A549 (cell line): ENCODE data around the gene RAPH1. TPM values are rescaled to one million over a fixed set of nuclear protein-coding genes. Genes with fewer than 3 reads are reported as not detected.

ENCODE experiments used
- ATAC-seq, 2 experiments: fragments of 200-7000 bp in 1 of 2; fragments of >200 bp in 1 of 2; cut with Nextera tagmentation in 1 of 2; cut with Tn5 transposase in 1 of 2; 3 replicates each; pipeline versions ENCODE4 v1.8.0 to v1.9.1; 2018 to 2020; ENCODE audit warnings: mild to moderate bottlenecking in 1 of 2, moderate library complexity in 1 of 2
- CTCF ChIA-PET: fragments of 300-600 bp; sonication (Branson Sonifier 250); formaldehyde crosslinking; extraction: SDS; loops from one replicate; lab custom pipeline; 2021; ENCODE audit warnings: antibody characterized with exemption, inconsistent platforms; lab: Yijun Ruan, JAX
- POLR2A ChIA-PET: fragments of 350-600 bp; formaldehyde crosslinking; extraction: SDS; loops from one replicate; lab custom pipeline; 2021; ENCODE audit warnings: antibody characterized with exemption, inconsistent platforms; lab: Yijun Ruan, JAX
- DNase-seq, 2 experiments: peaks; one replicate each; pipeline versions ENCODE4 v3.0.0 to v3.0.0-alpha.2; 2011 to 2016; ENCODE audit warnings: low read depth in 1 of 2, low spot score in 1 of 2
- FAIRE-seq: peaks from 2 replicates; lab custom pipeline; 2011; peaks lifted over from hg19 to GRCh38; lab: Jason Lieb, UNC
- H3K27ac ChIP-seq, 2 experiments: fragments of >200 bp; sonication (Bioruptor Twin); formaldehyde crosslinking; 3 replicates each; pipeline ENCODE4 v1.5.1; 2016 to 2017
- H3K4me1 ChIP-seq: fragments of >200 bp; sonication (Bioruptor Twin); formaldehyde crosslinking; 3 replicates; pipeline ENCODE4 v1.6.1; 2016
- H3K4me2 ChIP-seq: fragments of >200 bp; sonication (Bioruptor Twin); formaldehyde crosslinking; 3 replicates; pipeline ENCODE4 v1.6.1; 2016
- H3K4me3 ChIP-seq: fragments of >200 bp; sonication (Bioruptor Twin); formaldehyde crosslinking; 3 replicates; pipeline ENCODE4 v1.5.1; 2016
- H3K9me3 ChIP-seq: fragments of >200 bp; sonication (Bioruptor Twin); formaldehyde crosslinking; 3 replicates; pipeline ENCODE4 v1.6.1; 2016
- CBX2 ChIP-seq: fragments of 200-600 bp; sonication (generic); IDR thresholded peaks from 2 replicates; pipeline ENCODE4 v1.6.1; 2016; ENCODE audit warnings: low read depth, mild to moderate bottlenecking, borderline replicate concordance
- CEBPB ChIP-seq, 2 experiments: fragments of >200 bp in 1 of 2; sonication (Bioruptor Twin) in 1 of 2; formaldehyde crosslinking in 1 of 2; IDR thresholded peaks; 2 replicates each; pipeline ENCODE4 v1.6.1; 2012 to 2016
- CHD4 ChIP-seq: fragments of 200-600 bp; sonication (generic); IDR thresholded peaks from 2 replicates; pipeline ENCODE4 v1.6.1; 2016; ENCODE audit warnings: antibody characterized with exemption, mild to moderate bottlenecking, borderline replicate concordance
- CTCF ChIP-seq: fragments of >200 bp; sonication (Bioruptor Twin); formaldehyde crosslinking; IDR thresholded peaks from 3 replicates; pipeline ENCODE4 v1.5.1; 2016
- EHMT2 ChIP-seq: fragments of 200-600 bp; sonication (generic); IDR thresholded peaks from 2 replicates; pipeline ENCODE4 v1.6.1; 2016; ENCODE audit warnings: antibody characterized with exemption, low read depth, mild to moderate bottlenecking, moderate library complexity
- ELK1 ChIP-seq: fragments of 150-350 bp; IDR thresholded peaks from 2 replicates; pipeline ENCODE4 v1.6.1; 2014; ENCODE audit warnings: low read depth, mild to moderate bottlenecking, low read length
- EP300 ChIP-seq, 2 experiments: fragments of >200 bp; sonication (Bioruptor Twin); formaldehyde crosslinking; IDR thresholded peaks; 2 replicates in 1 of 2; 3 replicates in 1 of 2; pipeline ENCODE4 v1.6.1; 2016 to 2017
- FOSL2 ChIP-seq, 2 experiments: fragments of 450-650 bp in 1 of 2; fragments of >200 bp in 1 of 2; sonication (Bioruptor Twin) in 1 of 2; formaldehyde crosslinking; IDR thresholded peaks; 2 replicates each; pipeline versions ENCODE4 v1.5.0 to v1.6.1; 2016 to 2020; ENCODE audit warnings: mild to moderate bottlenecking in 1 of 2, moderate library complexity in 1 of 2
- GATA3 ChIP-seq: IDR thresholded peaks from 2 replicates; pipeline ENCODE4 v1.6.1; 2012; ENCODE audit warnings: borderline replicate concordance
- HDAC2 ChIP-seq: fragments of 200-600 bp; sonication (generic); IDR thresholded peaks from 2 replicates; pipeline ENCODE4 v1.6.1; 2016
- HOXB5 ChIP-seq: fragments of 250-450 bp; sonication (Bioruptor Pico); IDR thresholded peaks from 2 replicates; pipeline ENCODE4 v1.5.0; 2020; ENCODE audit warnings: mild to moderate bottlenecking, moderate library complexity
- JUN ChIP-seq, 2 experiments: fragments of >200 bp; sonication (Bioruptor Twin); formaldehyde crosslinking; IDR thresholded peaks; 2 replicates in 1 of 2; 3 replicates in 1 of 2; pipeline ENCODE4 v1.6.1; 2016 to 2017
- JUNB ChIP-seq: fragments of >200 bp; sonication (Bioruptor Twin); formaldehyde crosslinking; IDR thresholded peaks from 2 replicates; pipeline ENCODE4 v1.6.1; 2016
- KDM1A ChIP-seq: fragments of 200-600 bp; sonication (generic); IDR thresholded peaks from 2 replicates; pipeline ENCODE4 v1.6.1; 2016; ENCODE audit warnings: low read depth, mild to moderate bottlenecking
- NFE2L2 ChIP-seq: fragments of 150-350 bp; conservative IDR thresholded peaks from 2 replicates; pipeline ENCODE4 v1.6.1; 2014; ENCODE audit warnings: low read length
- NR3C1 ChIP-seq: fragments of >200 bp; sonication (Bioruptor Twin); formaldehyde crosslinking; IDR thresholded peaks from 3 replicates; pipeline ENCODE4 v1.6.1; 2017
- RAD21 ChIP-seq, 2 experiments: fragments of >200 bp in 1 of 2; sonication (Bioruptor Twin) in 1 of 2; formaldehyde crosslinking in 1 of 2; IDR thresholded peaks in 1 of 2; conservative IDR thresholded peaks in 1 of 2; 2 replicates in 1 of 2; 3 replicates in 1 of 2; pipeline ENCODE4 v1.6.1; 2012 to 2018; ENCODE audit warnings: inconsistent platforms in 1 of 2
- SMC3 ChIP-seq: fragments of >200 bp; sonication (Bioruptor Twin); formaldehyde crosslinking; IDR thresholded peaks from 3 replicates; pipeline ENCODE4 v1.6.1; 2018; ENCODE audit warnings: inconsistent platforms
- USF2 ChIP-seq: fragments of 450-650 bp; IDR thresholded peaks from 2 replicates; pipeline ENCODE4 v1.6.1; 2014; ENCODE audit warnings: antibody characterized with exemption
- ZNF302 ChIP-seq: fragments of 250-450 bp; sonication (Bioruptor Pico); IDR thresholded peaks from 2 replicates; pipeline ENCODE4 v1.9.0; 2021; ENCODE audit warnings: inconsistent platforms, mild to moderate bottlenecking, moderate library complexity
- WGBS: methylation state at CpG from one replicate; pipeline ENCODE4 v1.1.6; 2017; ENCODE audit errors: missing lambda C conversion rate; 5-methylcytosine and 5-hydroxymethylcytosine counted together
- polyA plus RNA-seq, 4 experiments: library from polyadenylated mRNA; depleted of rRNA in 3 of 4; stranded (reverse); fragments of >200 nt; fragmentation: RNase III in 1 of 4; extraction: RNeasy Plus Mini Kit Qiagen cat#74134 plus additional on column Dnase treatment in 1 of 4; gene quantifications; 2 replicates in 3 of 4; 3 replicates in 1 of 4; pipeline ENCODE4 v1.2.3, GENCODE V29; 2011 to 2017

Gene RAPH1
- polyA plus RNA-seq, 2 of the 4 experiments (the other 2 are of a cell fraction) = 6.3 to 7.3 TPM

- DNase-seq (peak in 1 of 2 experiments; percentile 32), FAIRE-seq (no peak), ATAC-seq (peak; percentile 62 to 73)
- 92% methylated on average over 2 of the region's 2 CpGs for WGBS
- ChIA-PET CTCF (no interaction called here), POLR2A (no interaction called here)
- no peaks in the 10 kb centered on the region for H3K9me3 ChIP-seq
- H3K4me2 ChIP-seq = peak overlapping the region; percentile 56
- peak overlapping the region; percentile 69 to 81 for H3K27ac ChIP-seq
- TF ChIP-seq JUN (IDR thresholded peaks at IDR 0.05) = peak in 1 of 2 experiments; percentile 24; a peak in 1 of 5 replicates
- TF ChIP-seq SMC3 = no peak
- peak; percentile 76; the same call in 1 of the 2 replicates for TF ChIP-seq GATA3
- peak; percentile 5; the same call in 1 of the 2 replicates for TF ChIP-seq FOSL2 (IDR thresholded peaks at IDR 0.05)
- 0 out of 2 replicates have a peak, but pooled peaks have one; percentile 3 for TF ChIP-seq FOSL2 (CRISPR knock-in tag; IDR thresholded peaks at IDR 0.05)
- peak; percentile 67 for TF ChIP-seq JUNB
- peak in 1 of 2 experiments; percentile 35; a peak in 1 of 5 replicates for TF ChIP-seq EP300 (IDR thresholded peaks at IDR 0.05)
- peak in 1 of 2 experiments; percentile 51; a peak in 1 of 4 replicates for TF ChIP-seq CEBPB (IDR thresholded peaks at IDR 0.05)
- no peak for TF ChIP-seq EHMT2
- peaks cover 57% of the 10 kb centered on the region for H3K4me1 ChIP-seq
- no peak overlapping the region for H3K4me3 ChIP-seq
Observed at GRCh38 chr2:203400805-203401585, 134.1 kb downstream of the RAPH1 start.

DNA sequence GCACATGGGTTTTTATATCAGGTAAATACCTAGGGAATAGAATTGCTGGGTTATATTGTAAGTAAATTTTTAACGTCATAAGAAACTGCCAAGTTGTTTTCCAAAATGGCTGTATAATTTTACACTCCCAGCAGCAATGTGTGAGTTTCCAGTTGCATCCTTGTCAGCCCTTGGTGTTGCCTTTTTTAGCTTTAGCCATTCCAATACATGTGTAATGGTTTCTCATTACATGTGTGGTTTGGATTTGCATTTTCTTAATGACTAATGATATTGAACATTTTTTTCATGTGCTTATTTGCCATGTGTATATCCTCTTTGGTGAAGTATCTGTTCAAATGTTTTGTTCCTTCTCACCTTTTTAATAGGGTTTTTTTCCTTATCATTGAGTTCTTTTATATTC, 136.1 kb downstream of the RAPH1 start:
- 88% methylated on average over 1 of the region's 1 CpG for WGBS
- Histone ChIP-seq H3K27ac (no peak overlapping the region), H3K9me3 (no peaks in the 10 kb centered on the region)
- no peak for TF ChIP-seq CEBPB (IDR thresholded peaks at IDR 0.05)
- no peak for TF ChIP-seq NR3C1
- TF ChIP-seq, all 56 proteins: peak for 0
- peaks cover 39% of the 10 kb centered on the region for H3K4me1 ChIP-seq
- POLR2A ChIA-PET = no interaction called here
- CTCF ChIA-PET = no interaction called here
- FAIRE-seq (no peak), DNase-seq (no peak), ATAC-seq (no peak)
- H3K4me3 ChIP-seq = no peak overlapping the region
- no peak overlapping the region for H3K4me2 ChIP-seq

GRCh38 chr2:203396667-203397066, 138.4 kb downstream of the RAPH1 start:
- TF ChIP-seq NFE2L2 (no peak), HOXB5 (CRISPR knock-in tag) (no peak), SMC3 (0 out of 3 replicates have a peak, but pooled peaks have one; percentile 21), RAD21 (conservative IDR thresholded peaks at IDR 0.05 in 1 of 2, IDR thresholded peaks at IDR 0.05 in 1 of 2) (peak in 1 of 2 experiments; percentile 15; a peak in 2 of 5 replicates), CTCF (peak; percentile 34; the same call in 2 of the 3 replicates)
- Histone ChIP-seq H3K4me1 (peaks cover 16% of the 10 kb centered on the region), H3K9me3 (no peaks in the 10 kb centered on the region), H3K4me3 (no peak overlapping the region), H3K4me2 (no peak overlapping the region), H3K27ac (peak overlapping the region in 1 of 2 experiments; percentile 46; a peak in 1 of 6 replicates)
- ATAC-seq = peak; percentile 50 to 51; a peak in 3 of 6 replicates
- DNase-seq = peak; percentile 15 to 21
- ChIA-PET CTCF (interaction anchor here (0.7 kb wide), 1 partner anchor 51 kb away, joined by 5 read pairs; no protein-coding TSS in a partner anchor), POLR2A (no interaction called here)
- 38% methylated on average over 1 of the region's 1 CpG for WGBS
- no peak for FAIRE-seq

DNA sequence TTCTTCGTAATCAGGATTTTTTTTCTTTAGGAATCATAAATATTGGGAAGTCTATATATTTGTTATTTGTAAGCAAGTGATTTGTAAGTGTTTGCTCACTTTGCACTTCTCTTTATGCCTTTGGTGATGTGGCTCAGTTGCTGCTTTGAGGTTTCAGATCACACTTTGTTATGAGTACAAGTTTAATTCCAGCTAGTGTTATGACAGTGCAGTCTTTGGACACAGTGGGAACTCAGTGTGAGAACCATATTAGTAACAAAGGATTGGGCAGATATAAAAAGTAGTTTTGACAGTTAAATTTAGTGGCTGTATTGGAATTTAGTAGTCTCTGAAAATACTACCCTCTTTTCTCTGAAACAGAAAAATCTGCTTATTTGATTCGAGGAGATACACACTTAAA, 139.2 kb downstream of the RAPH1 start:
- no peak for FAIRE-seq
- 92% methylated on average over 2 of the region's 2 CpGs for WGBS
- no peak for ATAC-seq
- TF ChIP-seq USF2 (no peak), NR3C1 (no peak), ELK1 (no peak), HDAC2 (no peak), CBX2 (no peak), CHD4 (no peak), ZNF302 (CRISPR knock-in tag) (no peak), SMC3 (no peak), KDM1A (no peak)
- DNase-seq = no peak
- Histone ChIP-seq H3K4me3 (no peak overlapping the region), H3K27ac (no peak overlapping the region), H3K9me3 (no peaks in the 10 kb centered on the region), H3K4me2 (no peak overlapping the region), H3K4me1 (peaks cover 7% of the 10 kb centered on the region)
- ChIA-PET POLR2A (no interaction called here), CTCF (no interaction called here)
